HAP-1 (cell line): Measurements from ENCODE around the gene YPEL4.

Experiments used
- DNase-seq, 2 experiments: peaks; one replicate each; pipeline ENCODE4 v3.0.0-alpha.2; 2016 to 2020; ENCODE audit warnings: low spot score in 2 of 2
- H3K27me3 ChIP-seq: fragments of 250-450 bp; sonication (Bioruptor Pico); 2 replicates; pipeline ENCODE4 v1.5.1; 2020; ENCODE audit warnings: low read depth, mild to moderate bottlenecking, moderate library complexity
- H3K36me3 ChIP-seq: fragments of 250-450 bp; sonication (Bioruptor Pico); replicated peaks from 2 replicates; pipeline ENCODE4 v1.5.1; 2020; ENCODE audit warnings: mild to moderate bottlenecking
- H3K4me1 ChIP-seq: fragments of 250-450 bp; sonication (Bioruptor Pico); 2 replicates; pipeline ENCODE4 v1.5.1; 2020; ENCODE audit warnings: mild to moderate bottlenecking
- H3K4me3 ChIP-seq: fragments of 250-450 bp; sonication (Bioruptor Pico); 2 replicates; pipeline ENCODE4 v1.5.1; 2020; ENCODE audit warnings: mild to moderate bottlenecking, moderate library complexity
- H3K9me3 ChIP-seq: fragments of 250-450 bp; sonication (Bioruptor Pico); 2 replicates; pipeline ENCODE4 v1.5.1; 2020; ENCODE audit warnings: mild to moderate bottlenecking, moderate library complexity
- in situ Hi-C: fragments of 300-500 bp; cut with MboI; formaldehyde crosslinking; loops from 3 replicates; pipeline ENCODE4 v1.14.3; 2020; ENCODE audit warnings: low sequenced_read_pairs, inconsistent platforms, mixed read lengths

Gene YPEL4

GRCh38 chr11:57646799-57647303 is 2.9 kb downstream of the YPEL4 start:
- H3K9me3 ChIP-seq = no peaks in the 10 kb centered on the region; the same call in 1 of the 2 replicates
- peaks cover 9% of the 10 kb centered on the region for H3K36me3 ChIP-seq
- no peak for DNase-seq
- H3K4me3 ChIP-seq = no peak overlapping the region
- peaks cover 25% of the 10 kb centered on the region for H3K27me3 ChIP-seq
- in situ Hi-C loops = no loop called here
- H3K4me1 ChIP-seq = peaks cover 5% of the 10 kb centered on the region; the same call in 1 of the 2 replicates

- H3K36me3 ChIP-seq = peaks cover 15% of the 10 kb centered on the region
- H3K9me3 ChIP-seq = no peaks in the 10 kb centered on the region; the same call in 1 of the 2 replicates
- no peak for DNase-seq
- H3K4me3 ChIP-seq = no peak overlapping the region
- peaks cover 25% of the 10 kb centered on the region for H3K27me3 ChIP-seq
- peaks cover 5% of the 10 kb centered on the region; the same call in 1 of the 2 replicates for H3K4me1 ChIP-seq
- in situ Hi-C loops = no loop called here
These were observed 3.4 kb downstream of the YPEL4 start for GRCh38 chr11:57646194-57646798.

- Histone ChIP-seq H3K9me3 (no peaks in the 10 kb centered on the region; the same call in 1 of the 2 replicates), H3K4me1 (peaks cover 11% of the 10 kb centered on the region), H3K36me3 (peaks cover 19% of the 10 kb centered on the region), H3K4me3 (no peak overlapping the region), H3K27me3 (peaks cover 25% of the 10 kb centered on the region)
- in situ Hi-C loops = no loop called here
- no peak for DNase-seq
These were observed 4.0 kb downstream of the YPEL4 start for GRCh38 chr11:57645689-57646085.

GRCh38 chr11:57644748-57645688 is 4.7 kb downstream of the YPEL4 start:
- peak; percentile 70 to 91 for DNase-seq
- Histone ChIP-seq H3K9me3 (no peaks in the 10 kb centered on the region; the same call in 1 of the 2 replicates), H3K36me3 (peaks cover 19% of the 10 kb centered on the region), H3K4me3 (no peak overlapping the region), H3K4me1 (peaks cover 13% of the 10 kb centered on the region), H3K27me3 (peaks cover 20% of the 10 kb centered on the region)
- in situ Hi-C loops = loop anchor here (5.0 kb wide), 1 partner anchor 78 kb away; the partner anchor contains the start of gene UBE2L6

- in situ Hi-C loops = loop anchor here (5.0 kb wide), 1 partner anchor 77 kb away; the partner anchor contains the start of gene UBE2L6
- H3K9me3 ChIP-seq = no peaks in the 10 kb centered on the region; the same call in 1 of the 2 replicates
- H3K4me3 ChIP-seq = no peak overlapping the region
- H3K4me1 ChIP-seq = peaks cover 8% of the 10 kb centered on the region
- peak in 1 of 2 experiments; percentile 12 for DNase-seq
- peaks cover 15% of the 10 kb centered on the region for H3K27me3 ChIP-seq
- H3K36me3 ChIP-seq = peaks cover 19% of the 10 kb centered on the region
These were observed 5.9 kb downstream of the YPEL4 start for GRCh38 chr11:57643802-57644201.

- H3K4me3 ChIP-seq = no peak overlapping the region
- in situ Hi-C loops = loop anchor here (5.0 kb wide), 1 partner anchor 74 kb away; the partner anchor contains the start of gene UBE2L6
- DNase-seq = peak; percentile 40 to 64
These were observed 8.5 kb downstream of the YPEL4 start for GRCh38 chr11:57641011-57641807.

GRCh38 chr11:57640068-57640800 is 9.5 kb downstream of the YPEL4 start:
- in situ Hi-C loops = loop anchor here (5.0 kb wide), 1 partner anchor 73 kb away; the partner anchor contains the start of gene UBE2L6
- Histone ChIP-seq H3K4me3 (peak overlapping the region; percentile 75), H3K36me3 (peaks cover 13% of the 10 kb centered on the region), H3K9me3 (no peaks in the 10 kb centered on the region), H3K4me1 (peaks cover 16% of the 10 kb centered on the region), H3K27me3 (no peaks in the 10 kb centered on the region)
- DNase-seq = no peak

More at GRCh38 chr11:57641011-57641807, 8.5 kb downstream of the YPEL4 start:
- Histone ChIP-seq H3K36me3 (peaks cover 14% of the 10 kb centered on the region), H3K4me1 (peaks cover 16% of the 10 kb centered on the region), H3K9me3 (no peaks in the 10 kb centered on the region; the same call in 1 of the 2 replicates), H3K27me3 (no peaks in the 10 kb centered on the region)

- H3K4me1 ChIP-seq = peaks cover 16% of the 10 kb centered on the region
- no peaks in the 10 kb centered on the region for H3K9me3 ChIP-seq
- in situ Hi-C loops = loop anchor here (5.0 kb wide), 1 partner anchor 72 kb away; the partner anchor contains the start of gene UBE2L6
- peak overlapping the region; percentile 75 for H3K4me3 ChIP-seq
- peak; percentile 77 to 89 for DNase-seq
- H3K27me3 ChIP-seq = no peaks in the 10 kb centered on the region
- H3K36me3 ChIP-seq = peaks cover 13% of the 10 kb centered on the region
These were observed 10.2 kb downstream of the YPEL4 start for GRCh38 chr11:57639321-57640067.

- DNase-seq = no peak
- Histone ChIP-seq H3K27me3 (no peaks in the 10 kb centered on the region), H3K9me3 (no peaks in the 10 kb centered on the region), H3K36me3 (peaks cover 13% of the 10 kb centered on the region), H3K4me3 (peak overlapping the region; percentile 75), H3K4me1 (peaks cover 16% of the 10 kb centered on the region)
- in situ Hi-C loops = no loop called here
These were observed 10.8 kb downstream of the YPEL4 start for GRCh38 chr11:57638811-57639320.

GRCh38 chr11:57638005-57638781 is 11.5 kb downstream of the YPEL4 start:
- H3K4me3 ChIP-seq = peak overlapping the region; percentile 75
- H3K27me3 ChIP-seq = no peaks in the 10 kb centered on the region
- peaks cover 16% of the 10 kb centered on the region for H3K4me1 ChIP-seq
- DNase-seq = peak; percentile 92 to 94
- H3K36me3 ChIP-seq = peaks cover 13% of the 10 kb centered on the region
- no peaks in the 10 kb centered on the region for H3K9me3 ChIP-seq
- in situ Hi-C loops = no loop called here

GRCh38 chr11:57637626-57638004 is 12.1 kb downstream of the YPEL4 start:
- in situ Hi-C loops = no loop called here
- H3K4me3 ChIP-seq = peak overlapping the region; percentile 75

More at GRCh38 chr11:57637626-57638004, 12.1 kb downstream of the YPEL4 start:
- Histone ChIP-seq H3K9me3 (no peaks in the 10 kb centered on the region), H3K27me3 (peaks cover 4% of the 10 kb centered on the region; the same call in 1 of the 2 replicates), H3K36me3 (peaks cover 13% of the 10 kb centered on the region), H3K4me1 (peaks cover 16% of the 10 kb centered on the region)
- peak; percentile 10 to 74 for DNase-seq
